ENCODE measurements around the gene NR1D2.

- TF ChIP-seq CTCF (IDR thresholded peaks at IDR 0.05) = peak; percentile 83 to 97 (median 88)
- no peak for TF ChIP-seq POLR2A (IDR thresholded peaks at IDR 0.05)
Observed at GRCh38 chr3:23999012-23999641, 54.0 kb downstream of the NR1D2 start.
